Activated CD8-positive, alpha-beta memory T cell treated with anti-CD3 and anti-CD28 coated beads, Interleukin-2, amount 50 U/mL, for 1 hour (primary cell): Measurements from ENCODE around the gene TBC1D22A.

ENCODE experiments used
- DNase-seq: peaks from one replicate; pipeline ENCODE4 v3.0.0-alpha.2; 2020; ENCODE audit errors: extremely low read depth

TBC1D22A gene

DNA sequence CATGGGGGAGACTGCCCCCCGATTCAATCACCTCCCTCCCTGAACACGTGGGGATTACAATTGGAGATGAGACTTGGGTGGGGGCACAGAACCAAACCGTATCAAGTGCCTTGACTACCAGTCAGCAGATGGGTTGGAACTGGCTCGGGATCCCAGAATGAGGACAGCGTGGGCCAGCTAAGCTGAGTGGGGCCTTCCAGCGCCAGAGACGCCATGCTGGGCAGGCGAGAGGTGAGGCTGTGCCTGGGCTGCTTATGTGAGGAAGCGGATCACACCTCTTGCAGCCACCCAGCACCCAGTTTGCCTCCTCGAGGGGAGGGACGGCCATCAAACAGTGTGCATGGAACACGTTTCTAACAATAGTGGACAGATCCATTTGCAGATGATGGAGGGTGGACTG is 195.1 kb downstream of the TBC1D22A start:
- no peak for DNase-seq

GRCh38 chr22:46958191-46958590 is 195.7 kb downstream of the TBC1D22A start:
- no peak for DNase-seq

DNA sequence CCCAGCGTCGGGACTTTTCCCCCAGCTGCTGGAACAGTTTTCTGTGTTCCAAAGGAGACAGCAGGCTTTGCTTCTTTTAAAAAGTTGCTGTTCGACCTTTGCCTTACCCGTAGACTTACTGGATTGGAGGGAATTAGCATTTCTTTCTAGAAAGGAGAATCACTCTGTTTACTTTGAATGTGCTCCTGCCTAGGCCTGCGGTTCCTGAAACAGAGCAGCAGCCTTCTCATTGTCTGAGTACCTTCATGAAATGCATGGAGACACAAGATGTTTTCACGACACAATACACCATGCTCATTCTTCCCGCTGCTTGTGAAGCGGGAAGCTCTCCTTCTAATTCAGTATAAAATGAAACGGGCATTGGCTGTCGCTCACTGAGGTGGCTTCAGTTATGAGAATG is 196.2 kb downstream of the TBC1D22A start:
- no peak for DNase-seq

DNA sequence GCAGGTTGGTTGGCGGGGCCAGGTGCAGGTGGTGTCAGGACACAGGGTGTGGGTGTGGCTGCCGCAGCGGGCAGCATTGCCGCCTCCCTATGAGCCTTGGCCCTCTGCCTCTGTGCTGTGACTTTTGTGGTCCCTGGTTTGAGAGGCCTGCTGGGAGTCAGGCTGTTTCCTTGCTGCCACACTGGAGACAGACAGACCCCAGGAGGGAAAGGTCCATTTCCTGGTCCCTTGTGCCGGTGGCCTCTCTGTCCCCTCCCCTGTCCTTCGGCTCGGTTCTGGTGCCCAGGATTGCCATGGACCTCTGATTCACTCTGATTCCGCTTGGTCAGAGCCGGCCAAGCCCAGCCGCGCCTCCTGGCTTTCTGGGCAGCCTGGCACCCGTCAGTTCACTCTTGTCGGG is 196.9 kb downstream of the TBC1D22A start:
- no peak for DNase-seq

DNA sequence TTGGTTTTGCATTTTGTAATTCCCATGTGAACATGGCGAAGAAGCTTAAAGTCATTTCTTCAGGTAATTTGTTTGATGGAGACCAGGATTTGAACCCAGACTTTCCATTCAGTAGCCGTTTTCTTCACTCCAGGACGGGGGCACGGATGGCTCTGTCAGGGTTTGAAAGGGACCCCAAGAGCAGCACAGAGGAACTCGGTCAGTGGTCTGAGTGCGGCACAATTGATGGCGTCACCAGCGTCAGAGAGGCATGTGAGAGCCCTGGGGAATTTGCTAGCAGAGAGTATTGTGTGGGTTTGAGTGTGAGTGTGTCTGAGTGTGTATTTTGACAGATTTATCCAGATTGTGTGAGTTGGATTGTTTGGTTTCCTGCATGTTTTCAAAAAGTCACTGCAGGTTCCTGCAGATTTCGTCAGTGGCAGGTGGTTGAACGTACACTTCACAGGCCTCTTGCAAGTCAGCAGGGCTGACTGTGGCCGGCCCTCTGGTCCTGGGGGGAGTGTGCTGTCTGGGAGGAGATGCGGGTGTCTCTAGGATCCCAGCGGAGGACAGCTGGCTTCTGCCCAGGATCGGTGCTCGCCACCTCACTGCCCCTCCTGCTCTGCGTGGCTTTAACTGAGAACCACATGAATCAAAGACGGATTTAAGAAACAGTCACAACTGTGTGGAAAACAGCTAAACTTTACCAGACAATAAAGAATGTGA is 199.3 kb downstream of the TBC1D22A start:
- DNase-seq: no peak

DNA sequence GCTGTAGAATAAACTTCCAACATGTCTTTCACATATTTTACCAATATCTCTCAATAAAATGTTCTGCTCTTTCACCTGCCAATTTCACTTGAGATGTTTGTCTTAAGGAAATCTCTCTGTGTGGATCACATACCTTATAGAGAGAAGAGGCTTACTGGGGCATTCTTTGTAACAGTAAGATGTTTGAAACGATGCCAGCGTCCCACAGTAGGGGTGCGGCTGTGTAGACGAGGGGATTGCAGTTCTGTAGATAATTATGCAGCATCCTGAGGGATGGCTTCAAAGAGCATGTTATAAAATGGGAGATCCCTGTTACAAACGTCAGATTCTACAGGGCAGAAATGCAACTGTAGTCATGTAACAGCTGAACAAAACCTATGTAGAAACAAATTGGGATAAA is 200.0 kb downstream of the TBC1D22A start:
- DNase-seq: no peak

DNA sequence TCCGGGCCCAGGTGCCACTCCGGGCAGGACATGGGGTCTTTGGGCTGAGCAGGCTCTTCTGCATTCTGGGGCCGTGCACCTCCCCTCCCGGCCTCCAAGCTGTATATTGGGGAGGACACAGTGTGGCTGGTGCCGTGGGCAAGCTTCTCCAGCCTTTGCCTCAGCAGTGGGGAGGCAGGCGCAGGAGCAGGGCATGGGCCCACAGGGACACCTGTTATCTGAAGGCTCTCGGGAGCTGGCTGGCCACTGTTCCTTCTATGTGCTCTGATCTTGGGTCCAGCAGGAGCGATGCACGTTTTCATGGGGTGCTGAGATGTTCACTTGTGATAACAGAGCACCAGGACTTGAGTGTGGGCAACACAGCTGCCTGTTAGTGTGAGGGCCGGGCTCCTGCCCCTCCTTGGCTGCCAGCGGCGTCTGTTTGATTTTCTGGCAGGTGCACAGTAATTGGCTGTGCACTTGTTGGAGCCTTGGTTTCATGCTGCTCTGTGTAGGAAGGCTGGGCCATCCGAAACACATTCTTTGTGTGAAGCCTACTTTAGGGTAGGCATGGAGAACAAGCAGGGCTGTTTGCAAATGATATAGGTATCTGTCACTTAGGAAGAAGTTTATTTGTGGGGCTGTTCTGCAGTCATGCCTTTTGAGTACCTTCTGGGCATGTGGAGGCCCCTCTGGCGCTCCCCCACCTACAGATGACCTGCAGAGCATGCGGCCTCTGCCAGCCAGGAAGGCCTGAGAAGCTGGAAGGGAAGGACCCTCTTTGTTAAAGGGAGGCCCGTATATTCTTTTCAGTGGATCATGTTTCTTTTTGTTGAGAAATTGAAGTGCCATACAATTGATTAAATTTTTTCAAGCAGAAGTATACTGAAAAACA is 201.5 kb downstream of the TBC1D22A start:
- no peak for DNase-seq

DNA sequence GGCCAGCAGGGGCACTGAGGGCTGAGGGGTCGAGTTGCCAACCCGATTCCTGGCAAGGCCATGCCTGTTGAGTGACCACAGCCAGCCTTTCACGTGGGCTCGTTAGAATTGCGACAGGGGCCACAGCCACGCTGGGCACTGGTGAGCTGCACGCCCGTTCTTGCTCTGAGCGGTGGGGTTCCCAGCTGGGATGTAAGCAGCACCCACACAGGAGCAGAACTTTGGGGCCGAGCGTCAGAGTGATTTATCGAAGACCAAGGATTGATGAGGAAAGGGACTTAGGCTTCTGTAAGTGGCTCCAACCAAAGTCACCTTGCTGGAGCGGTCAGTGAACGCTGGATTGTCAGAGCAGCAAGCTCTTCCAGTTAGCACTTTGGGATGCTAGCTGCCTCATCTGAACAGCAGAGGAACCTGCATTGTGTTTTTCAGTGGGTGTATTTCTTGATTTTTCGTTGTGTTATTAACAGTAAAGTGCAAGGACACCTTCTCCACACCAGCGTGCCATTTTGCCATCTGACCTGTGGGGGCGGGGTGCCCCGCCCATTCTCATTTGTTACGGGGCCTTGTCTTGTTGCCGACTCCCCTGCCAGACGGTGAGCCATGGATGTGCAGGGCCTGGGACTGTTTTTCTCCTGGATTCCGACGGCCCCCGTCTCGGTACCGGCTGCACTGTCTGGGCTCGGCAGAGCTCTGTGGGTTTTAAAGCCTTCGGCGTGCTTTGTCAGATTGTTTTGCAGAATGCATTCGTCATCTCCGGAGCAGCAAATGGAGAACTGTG is 202.5 kb downstream of the TBC1D22A start:
- no peak for DNase-seq

GRCh38 chr22:46965555-46966494 is 203.4 kb downstream of the TBC1D22A start:
- DNase-seq: no peak

- no peak for DNase-seq
These were observed 204.0 kb downstream of the TBC1D22A start for GRCh38 chr22:46966495-46966845.

DNA sequence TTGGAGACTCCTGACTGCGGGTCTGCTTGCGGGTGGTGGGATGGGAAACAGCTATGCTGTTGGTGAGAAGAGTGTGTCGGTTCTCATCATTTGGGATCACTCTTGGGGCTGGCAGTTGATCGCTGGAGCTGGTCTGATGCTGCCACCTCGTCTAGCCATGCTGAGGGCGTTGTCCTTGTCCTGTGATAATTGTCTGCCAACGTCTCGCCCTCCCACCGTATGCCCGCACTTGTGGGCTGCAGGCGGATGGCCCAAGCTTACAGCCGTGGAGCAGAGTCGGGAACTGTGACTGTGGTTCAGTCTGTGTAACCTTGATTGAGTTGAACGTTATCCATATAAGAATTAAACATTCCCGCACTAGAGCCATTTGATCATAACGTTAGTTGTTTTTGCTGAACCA is 204.4 kb downstream of the TBC1D22A start:
- DNase-seq: no peak

DNA sequence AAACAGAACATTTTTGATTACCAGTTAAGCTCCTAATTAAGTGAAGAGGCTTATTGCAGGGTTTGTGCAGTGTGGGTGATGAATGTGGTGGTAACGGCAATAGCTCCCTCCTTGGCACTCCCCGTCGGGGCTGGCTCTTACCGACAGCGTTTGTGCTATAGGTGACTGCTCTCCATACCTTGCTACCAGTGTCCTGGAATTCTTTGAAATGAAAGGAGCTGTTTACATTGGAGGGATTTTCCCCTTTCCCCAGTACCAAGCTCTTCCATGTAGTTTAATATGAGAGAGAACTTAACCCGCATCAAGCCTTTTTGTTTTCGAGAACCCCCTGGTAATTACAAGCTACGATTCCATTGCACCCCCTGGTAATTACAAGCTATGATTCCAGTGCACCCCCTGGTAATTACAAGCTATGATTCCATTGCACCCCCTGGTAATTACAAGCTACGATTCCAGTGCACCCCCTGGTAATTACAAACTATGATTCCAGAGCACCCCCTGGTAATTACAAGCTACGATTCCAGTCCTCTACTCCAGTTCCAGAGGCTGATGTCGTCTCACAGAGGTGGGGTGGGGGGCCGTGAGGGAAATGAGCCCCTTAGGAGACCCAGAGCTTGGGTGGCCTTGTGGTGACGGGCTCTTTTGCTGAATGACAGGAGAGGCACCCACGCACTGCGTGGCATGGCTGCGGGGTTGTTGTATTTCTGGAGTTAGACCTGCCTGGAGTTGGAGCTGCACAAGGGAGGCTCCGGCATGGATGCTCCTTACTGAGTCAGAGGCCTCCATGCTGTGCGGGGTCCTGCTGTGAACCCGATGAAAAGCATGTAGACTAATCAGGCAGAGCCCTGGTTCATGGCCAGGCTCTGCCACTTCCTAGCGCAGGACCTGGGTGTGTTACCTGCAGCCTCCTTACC is 205.3 kb downstream of the TBC1D22A start:
- no peak for DNase-seq

GRCh38 chr22:46968359-46968740 is 205.9 kb downstream of the TBC1D22A start:
- no peak for DNase-seq

DNA sequence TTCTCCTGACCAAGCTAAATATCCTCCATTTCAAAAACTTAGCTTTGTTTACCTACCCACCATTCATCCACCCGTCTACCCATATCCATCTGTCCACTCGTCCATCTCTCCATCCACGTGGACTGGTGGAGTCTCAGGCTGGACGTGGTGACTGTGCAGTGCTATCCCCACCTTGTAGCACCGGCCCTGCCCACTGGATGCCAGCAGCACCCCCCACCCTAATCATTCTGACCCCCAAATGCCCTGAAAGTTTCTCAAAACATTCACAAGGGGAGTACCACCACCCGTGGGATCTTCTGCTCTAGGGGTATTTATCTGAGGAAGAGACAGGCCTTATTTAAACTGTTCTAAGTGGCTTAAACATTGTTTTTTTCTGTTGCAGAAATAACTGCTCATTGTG is 206.4 kb downstream of the TBC1D22A start:
- no peak for DNase-seq

- no peak for DNase-seq
These were observed 207.0 kb downstream of the TBC1D22A start for GRCh38 chr22:46969491-46969890.

DNA sequence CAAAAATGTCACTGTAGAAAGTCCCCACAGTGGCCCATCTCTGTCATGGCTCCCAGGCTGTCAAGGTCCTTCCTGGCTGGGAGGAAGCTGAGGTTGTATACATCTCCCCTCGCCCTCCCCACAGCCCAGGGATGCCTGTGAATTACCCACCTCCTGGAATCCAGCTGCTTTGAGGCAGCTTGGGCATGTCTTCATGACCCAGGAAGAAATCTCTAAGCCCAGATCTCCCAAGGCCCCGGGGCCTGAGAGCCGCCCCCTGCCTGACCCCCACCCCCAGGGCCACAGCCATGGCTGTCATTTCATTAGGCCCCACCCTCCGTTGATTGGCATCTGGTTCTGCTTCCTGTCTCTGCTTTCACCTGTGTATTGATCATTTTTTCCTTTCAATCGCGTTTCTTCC is 207.5 kb downstream of the TBC1D22A start:
- no peak for DNase-seq

- no peak for DNase-seq
These were observed 208.1 kb downstream of the TBC1D22A start for GRCh38 chr22:46970411-46971098.

DNA sequence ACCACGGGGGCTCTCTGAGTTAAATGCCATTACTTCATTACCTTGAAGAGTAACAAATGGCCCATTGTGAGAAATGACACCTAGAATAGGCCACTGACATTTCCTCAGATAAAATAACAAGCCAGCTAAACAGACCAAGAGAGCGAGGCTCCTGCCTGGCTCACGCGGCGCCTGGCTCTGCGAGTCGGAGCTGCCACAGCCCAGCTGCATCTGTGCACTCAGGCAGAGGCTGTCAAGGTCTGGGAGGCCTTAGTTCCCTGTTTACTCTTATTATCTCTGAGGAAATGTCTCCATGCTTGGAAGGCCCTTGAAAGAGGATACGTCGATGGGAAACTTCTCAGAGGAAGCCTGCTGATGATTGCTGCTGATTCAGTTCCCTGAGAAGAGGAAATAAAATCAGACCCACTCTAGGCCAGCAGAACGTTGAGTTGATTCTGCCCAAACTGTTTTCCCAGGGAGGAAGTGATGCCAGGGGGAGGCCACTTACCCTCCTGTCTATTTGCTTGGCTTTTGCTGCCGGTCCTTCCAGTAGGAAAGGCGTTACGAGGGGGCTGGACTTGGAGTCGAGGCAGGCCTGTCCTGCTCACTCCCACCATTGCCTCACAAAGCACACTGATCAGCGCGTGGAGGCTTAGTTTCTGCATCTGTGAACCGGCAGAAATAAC is 208.8 kb downstream of the TBC1D22A start:
- DNase-seq: no peak

- DNase-seq: no peak
These were observed 209.3 kb downstream of the TBC1D22A start for GRCh38 chr22:46971764-46972125.
